HuH-7 (cell line): ENCODE data around the gene SH3TC1.
A peak's percentile ranks its signal among the peaks of the same experiment; 100 is the strongest.

Experiments
- DNase-seq: peaks from one replicate; pipeline ENCODE4 v3.0.0; 2011; ENCODE audit warnings: low spot score

SH3TC1 gene

GRCh38 chr4:8214136-8214535, 15.0 kb downstream of the SH3TC1 start:
- no peak for DNase-seq

DNA sequence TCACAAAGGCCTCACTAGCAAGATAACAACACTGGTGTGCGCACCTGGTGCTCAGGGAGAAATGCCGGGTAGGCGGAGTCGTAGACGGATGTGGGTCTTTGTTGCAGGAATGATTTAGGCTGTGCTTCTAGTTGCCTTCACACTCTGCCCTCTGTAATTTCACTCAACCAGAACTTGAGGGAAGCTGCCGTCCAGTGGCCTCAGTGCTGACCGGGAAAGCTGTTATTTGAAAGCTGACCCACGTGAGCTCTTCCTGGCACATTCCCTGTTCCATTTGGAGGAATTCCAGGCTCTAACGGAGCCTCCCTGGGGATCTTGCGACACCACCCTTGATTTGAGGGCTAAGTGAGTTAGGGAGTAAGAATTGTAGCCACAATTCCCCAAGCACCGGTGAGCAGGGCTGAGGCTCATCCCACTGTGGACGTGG, 15.9 kb downstream of the SH3TC1 start:
- no peak for DNase-seq

DNA sequence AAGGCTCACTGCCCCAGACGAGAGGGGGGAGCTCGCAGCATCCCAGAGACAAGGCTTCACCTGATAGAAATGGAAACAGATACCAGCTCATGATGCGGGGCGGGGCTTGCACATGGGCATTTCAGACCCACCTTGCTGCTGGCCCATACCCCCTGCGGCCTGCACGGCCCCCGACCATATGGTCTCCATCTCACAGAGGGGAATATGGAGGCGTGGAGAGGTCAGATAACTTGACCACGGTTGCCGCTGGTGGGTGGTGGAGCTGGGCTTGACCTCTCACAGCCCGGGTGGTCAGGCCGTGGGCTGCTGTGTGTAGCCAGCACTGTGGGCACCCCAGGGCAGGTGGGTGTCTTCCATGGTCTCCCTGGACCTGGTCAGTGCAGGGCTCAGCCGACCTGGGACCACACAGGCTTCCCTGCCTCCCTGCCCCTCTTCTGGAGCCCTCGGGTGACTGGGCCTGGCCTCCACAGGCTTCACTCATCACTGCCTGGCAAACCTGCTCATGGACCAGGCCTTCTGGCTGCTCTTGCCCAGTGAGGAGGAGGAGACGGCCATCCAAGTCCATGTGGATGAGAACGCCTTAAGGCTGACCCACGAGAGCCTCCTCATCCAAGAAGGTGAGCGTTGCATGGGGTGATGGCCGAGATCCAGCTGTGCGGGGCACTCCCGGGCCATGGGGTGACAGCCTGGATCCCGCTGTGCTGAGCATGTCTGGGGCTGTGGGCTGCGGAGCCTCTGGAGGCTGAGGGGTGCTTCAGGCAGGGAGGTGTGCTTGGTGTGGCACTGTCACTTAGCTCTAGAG, 16.8 kb downstream of the SH3TC1 start:
- no peak for DNase-seq

GRCh38 chr4:8216443-8217245, 17.6 kb downstream of the SH3TC1 start:
- no peak for DNase-seq

GRCh38 chr4:8217246-8217511, 18.1 kb downstream of the SH3TC1 start:
- DNase-seq: no peak

DNA sequence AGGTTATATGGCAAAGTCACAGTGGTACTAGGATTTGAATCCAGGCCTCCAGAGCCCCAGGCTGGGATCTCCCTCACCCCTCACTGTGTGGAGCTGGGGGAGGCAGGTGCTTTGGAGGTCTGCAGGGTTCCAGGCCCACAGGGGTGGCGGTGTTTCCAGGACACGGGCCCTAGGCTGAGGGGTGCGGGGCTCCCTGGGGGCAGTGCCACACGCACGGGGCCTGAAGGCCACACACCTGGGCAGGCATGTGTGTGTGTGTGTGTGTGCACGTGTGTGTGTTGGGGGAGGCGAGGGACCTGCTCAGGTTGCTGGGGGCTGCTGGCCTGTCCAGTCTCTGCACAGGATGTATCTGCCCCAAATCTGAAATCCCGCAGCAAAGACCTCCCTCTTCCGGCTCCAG, 18.8 kb downstream of the SH3TC1 start:
- DNase-seq: no peak

DNA sequence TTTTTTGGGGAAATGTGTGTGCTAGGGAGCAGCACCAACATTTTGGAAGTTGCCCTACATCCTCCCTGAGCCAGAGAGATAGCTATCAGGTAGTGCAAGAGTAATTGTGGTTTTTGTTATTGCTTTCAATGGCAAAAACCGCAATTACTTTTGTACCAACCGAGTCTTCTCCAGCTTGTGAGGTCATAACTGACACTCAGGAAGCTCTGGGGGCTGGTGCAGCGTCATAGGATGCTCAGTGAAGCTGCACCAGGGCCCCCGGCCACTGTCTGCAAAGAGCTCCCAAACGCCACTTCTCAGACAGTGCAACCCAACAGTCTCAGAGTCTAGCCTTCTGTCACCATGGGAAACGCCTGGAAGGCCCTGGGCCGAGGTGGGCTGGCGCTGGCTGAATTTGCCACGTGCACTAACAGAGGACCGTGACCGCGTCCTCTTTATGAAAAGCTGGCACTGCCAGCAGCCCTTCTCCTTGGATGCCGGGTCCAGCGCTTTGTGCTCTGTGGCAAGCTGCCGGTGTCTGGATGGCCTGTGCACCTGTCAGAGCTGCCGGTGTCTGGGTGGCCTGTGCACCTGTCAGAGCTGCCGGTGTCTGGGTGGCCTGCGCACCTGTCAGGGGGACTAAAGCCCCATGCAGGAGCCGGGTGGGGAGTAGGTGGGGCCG, 19.4 kb downstream of the SH3TC1 start:
- no peak for DNase-seq

DNA sequence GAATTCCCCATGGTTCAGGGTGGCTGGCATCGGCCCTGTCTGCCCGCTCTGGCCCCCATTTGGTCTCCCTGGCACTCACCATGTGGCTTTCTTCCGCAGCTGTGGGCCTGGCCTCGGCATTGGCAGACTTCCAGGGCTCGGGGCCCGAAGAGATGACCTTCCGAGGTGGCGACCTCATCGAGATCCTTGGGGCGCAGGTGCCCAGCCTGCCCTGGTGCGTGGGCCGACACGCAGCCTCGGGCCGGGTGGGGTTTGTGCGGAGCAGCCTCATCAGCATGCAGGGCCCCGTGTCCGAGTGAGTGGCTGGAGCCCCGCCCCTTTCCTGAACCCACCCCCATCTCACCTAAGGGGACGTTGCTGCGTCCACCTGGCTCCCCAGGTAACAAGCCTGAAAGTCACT, 20.1 kb downstream of the SH3TC1 start:
- no peak for DNase-seq

- no peak for DNase-seq
Observed at GRCh38 chr4:8220661-8221450, 21.8 kb downstream of the SH3TC1 start.

DNA sequence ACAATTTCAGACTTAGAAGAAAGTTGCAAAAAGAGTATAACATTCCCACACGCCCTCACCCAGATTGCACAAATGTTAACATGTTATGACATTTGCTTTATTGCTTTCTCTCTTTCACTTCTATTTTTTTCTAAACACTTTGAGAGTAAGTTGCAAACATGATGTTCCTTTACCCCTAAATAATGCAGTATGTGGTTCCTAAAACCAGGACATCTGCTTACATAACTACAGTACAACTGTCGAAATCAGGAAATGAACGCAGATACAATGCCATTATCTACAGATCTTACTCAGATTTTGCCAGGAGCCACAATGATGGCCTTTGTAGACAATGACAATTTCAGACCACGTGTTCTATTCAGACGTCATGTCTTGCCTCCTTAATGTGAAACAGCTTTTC, 22.4 kb downstream of the SH3TC1 start:
- no peak for DNase-seq

- DNase-seq: no peak
Observed at GRCh38 chr4:8221985-8222384, 22.9 kb downstream of the SH3TC1 start.

DNA sequence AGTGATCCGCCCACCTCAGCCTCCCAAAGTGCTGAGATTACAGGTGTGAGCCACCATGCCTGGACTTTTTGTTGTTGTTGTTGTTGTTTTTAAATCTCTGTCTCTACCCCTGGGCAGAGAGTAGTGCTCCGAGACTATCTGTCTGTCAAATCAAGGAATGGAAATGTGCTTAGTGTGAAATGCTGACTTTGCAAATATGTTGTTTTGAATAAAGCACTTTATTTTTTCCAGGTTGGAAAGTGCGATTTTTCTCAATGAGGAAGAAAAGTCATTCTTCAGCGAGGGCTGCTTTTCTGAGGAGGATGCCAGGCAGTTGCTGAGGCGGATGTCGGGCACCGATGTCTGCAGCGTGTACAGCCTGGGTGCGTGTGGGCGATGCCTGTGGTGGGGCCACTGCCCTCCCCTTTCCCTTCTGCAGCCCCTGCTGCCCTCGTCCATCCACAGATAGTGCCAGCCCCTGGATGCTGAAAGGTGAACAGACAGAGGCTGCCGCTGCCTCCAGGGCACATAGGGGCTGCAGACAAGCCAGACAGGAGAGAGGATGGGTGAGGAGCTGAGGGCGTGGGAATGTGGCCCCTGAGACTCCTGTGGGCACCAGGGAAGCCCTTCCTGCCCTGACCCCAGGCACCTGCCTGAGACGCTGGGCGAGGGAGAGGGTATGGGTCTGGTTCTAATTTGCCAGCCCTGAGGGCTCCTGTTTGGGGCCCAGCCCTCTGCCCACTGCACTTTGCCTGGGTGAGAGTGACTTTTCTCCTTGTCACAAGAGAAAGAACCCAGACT, 23.7 kb downstream of the SH3TC1 start:
- no peak for DNase-seq

GRCh38 chr4:8224267-8224974, 25.3 kb downstream of the SH3TC1 start:
- no peak for DNase-seq

DNA sequence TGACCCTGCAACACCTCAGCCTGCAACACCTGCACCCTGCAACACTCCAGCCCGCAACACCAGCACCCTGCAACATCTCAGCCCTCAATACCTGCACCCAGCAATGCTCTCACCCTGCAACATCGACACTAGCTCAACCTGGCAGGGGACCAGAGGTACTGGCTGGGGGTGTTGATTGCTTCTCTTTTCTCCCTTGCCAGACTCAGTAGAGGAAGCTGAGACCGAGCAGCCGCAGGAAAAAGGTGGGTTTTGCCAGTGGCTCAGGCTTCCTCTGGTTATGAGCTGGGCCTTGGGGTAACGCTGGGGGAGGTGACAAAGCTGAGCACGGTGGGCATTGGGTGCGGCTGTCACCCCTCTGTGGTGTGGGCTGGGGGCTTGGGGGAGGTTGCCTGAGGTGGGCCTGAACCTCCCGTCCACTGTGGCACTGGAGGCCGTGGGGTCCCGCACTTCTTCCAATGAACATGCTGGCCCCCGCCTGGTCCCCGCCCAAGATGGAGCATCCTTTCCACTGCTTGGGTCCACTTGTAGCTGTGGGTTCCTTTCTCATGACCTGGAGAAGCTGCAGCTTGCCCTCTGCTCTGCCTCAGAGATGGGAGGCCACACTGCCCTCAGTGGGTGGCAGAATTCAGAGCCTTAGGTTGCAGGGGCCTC, 26.0 kb downstream of the SH3TC1 start:
- no peak for DNase-seq

DNA sequence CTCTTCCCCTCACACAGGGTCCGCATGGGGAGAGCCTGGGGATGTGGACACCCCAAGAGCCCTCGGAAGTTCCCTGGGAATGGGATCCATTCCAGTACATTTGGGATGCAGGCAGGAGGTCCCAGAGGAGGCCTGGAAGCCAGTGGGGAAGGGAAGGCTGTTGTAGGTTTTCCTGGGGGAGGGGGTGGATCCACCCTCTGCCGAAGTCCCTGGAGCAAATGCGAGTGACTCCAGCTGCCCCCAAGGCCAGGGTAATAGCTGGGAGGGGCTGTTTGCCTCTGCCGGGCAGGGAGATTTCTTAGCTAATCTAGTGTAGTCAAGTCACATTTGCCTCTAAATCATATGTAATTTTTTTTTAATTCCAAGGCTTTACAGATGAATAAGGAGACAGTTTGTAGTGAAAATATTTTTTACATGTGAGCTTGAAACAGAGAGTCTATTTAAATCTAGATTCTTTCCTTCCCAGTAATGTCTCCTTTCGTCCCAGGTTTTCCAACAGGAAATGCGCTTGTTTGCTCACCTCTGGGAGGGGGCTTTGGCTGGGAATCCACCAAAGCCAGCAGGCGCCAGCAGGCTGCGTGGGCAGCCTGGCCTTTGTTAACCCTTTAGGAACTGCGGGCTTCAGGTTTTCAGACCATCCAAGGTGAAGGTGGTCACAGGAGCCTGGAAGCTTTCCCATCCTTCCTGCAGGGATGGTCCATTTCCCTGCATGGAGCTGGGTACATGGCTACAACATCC, 26.8 kb downstream of the SH3TC1 start:
- peak; percentile 59 for DNase-seq

GRCh38 chr4:8227201-8227770, 28.2 kb downstream of the SH3TC1 start:
- DNase-seq: no peak

- DNase-seq: no peak
Observed at GRCh38 chr4:8227771-8228318, 28.8 kb downstream of the SH3TC1 start.

GRCh38 chr4:8228319-8229250, 29.5 kb downstream of the SH3TC1 start:
- no peak for DNase-seq
